ENCODE measurements around the gene HDAC11.
A peak's percentile ranks its signal among the peaks of the same experiment; 100 is the strongest.

DNA sequence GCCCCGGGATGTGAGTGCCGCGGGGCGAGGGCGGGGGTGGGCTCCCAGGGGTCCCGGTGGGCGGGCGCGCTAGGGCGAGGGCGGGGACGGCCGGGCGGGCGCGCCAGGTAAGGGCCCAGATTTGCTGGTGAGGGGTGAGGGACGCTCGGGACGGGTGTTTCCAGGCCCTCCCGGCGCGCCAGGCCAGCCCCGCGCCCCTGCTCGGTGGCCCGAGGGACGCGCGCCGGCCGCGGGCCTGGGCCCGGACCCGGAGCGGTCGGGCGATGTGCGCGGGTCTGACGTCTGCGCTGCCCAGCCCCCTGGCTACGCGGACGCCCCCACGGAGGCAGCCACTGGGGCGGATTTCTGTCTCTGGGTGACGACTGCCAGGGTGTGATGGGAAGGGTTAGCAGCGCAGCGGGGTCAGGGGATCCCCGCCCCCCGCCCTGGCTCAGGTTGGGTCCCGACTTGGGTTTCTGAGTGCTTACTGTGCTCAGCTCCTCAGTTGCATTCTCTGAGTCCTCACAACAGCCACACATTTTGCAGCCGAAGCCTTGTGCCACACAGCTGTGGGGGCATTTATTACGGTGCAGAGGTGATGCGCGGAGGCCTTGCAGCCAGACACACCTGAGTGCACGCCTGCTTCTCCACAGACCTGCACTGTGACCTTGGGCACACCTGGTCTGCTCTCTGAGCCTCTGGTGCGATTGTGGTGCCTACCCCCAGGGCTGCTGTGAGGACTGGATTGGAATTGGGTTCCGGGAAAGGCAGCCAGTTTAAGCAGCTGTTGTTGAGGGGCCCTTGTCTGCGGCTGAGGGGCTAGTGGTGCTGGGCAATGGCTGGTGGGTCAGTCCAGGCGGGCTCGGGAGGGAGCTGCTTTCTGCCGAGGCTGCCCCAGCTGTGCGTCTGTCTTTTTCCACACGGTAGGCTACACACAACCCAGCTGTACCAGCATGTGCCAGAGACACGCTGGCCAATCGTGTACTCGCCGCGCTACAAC is 523 bp downstream of the HDAC11 start:
- no peak for TF ChIP-seq POLR2AphosphoS5 (IDR thresholded peaks at IDR 0.05; ENCODE audit: low read length)
- TF ChIP-seq BHLHE40 (IDR thresholded peaks at IDR 0.05; ENCODE audit: borderline replicate concordance in 1 of 2, low read depth in 2 of 2, low read length in 1 of 2) = 0 out of 4 replicates have a peak, but pooled peaks of 1 of the 2 experiments have one; percentile 15
- TF ChIP-seq, protein P1, sequence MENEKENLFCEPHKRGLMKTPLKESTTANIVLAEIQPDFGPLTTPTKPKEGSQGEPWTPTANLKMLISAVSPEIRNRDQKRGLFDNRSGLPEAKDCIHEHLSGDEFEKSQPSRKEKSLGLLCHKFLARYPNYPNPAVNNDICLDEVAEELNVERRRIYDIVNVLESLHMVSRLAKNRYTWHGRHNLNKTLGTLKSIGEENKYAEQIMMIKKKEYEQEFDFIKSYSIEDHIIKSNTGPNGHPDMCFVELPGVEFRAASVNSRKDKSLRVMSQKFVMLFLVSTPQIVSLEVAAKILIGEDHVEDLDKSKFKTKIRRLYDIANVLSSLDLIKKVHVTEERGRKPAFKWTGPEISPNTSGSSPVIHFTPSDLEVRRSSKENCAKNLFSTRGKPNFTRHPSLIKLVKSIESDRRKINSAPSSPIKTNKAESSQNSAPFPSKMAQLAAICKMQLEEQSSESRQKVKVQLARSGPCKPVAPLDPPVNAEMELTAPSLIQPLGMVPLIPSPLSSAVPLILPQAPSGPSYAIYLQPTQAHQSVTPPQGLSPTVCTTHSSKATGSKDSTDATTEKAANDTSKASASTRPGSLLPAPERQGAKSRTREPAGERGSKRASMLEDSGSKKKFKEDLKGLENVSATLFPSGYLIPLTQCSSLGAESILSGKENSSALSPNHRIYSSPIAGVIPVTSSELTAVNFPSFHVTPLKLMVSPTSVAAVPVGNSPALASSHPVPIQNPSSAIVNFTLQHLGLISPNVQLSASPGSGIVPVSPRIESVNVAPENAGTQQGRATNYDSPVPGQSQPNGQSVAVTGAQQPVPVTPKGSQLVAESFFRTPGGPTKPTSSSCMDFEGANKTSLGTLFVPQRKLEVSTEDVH (IDR thresholded peaks at IDR 0.05; ENCODE audit: low read depth, partially characterized antibody) = no peak
- no peak for TF ChIP-seq BMI1 (IDR thresholded peaks at IDR 0.05; ENCODE audit: borderline replicate concordance)
